GM21447 (cell line): ENCODE data around the gene EID3.
"Not testable (repeated sequence)": the region's sequence is repeated elsewhere in the genome, so short reads cannot be mapped to it uniquely, and the experiment has no call there.

ENCODE experiments used
- ATAC-seq: cut with Tn5 transposase; IDR thresholded peaks from one replicate; pipeline ENCODE4 v1.9.1; 2021; ENCODE audit not compliant: unreplicated experiment

Gene EID3

DNA sequence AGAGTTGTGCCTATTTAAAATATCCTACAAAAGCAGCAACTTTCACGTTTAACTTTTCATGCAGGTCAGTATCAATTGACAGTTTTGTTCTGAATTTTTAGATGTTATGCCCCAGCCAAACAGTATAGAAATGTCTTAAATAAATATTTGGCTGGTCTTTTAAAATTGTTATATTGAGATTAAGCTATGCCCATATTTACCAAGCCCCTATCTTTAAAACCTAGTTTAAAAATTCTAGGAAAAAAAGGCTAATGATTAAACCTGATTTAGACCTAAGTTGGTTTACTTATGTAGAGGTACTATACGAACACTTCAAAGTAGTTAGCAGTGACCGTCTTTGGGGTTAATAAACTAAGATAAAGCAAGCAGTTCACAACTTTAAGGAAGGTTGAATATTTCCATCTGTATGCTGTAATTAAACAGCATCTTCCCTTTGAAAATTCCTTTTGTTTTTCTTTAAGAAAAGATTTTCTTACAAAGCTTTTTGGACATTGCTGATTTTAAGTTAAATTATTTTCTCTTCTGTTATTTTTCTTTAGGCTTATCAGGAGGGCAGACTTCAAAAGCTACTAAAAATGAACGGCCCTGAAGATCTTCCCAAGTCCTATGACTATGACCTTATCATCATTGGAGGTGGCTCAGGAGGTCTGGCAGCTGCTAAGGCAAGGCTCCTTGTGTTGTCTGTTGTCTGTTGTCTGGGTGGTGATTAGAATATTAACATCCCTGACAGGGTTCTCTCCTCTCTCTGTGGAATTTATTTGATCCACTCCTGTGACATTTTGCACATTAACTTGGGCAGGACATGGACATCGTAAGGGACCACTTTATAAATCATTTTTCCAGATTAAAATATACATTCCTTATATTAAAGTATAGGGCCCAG, 7.5 kb downstream of the EID3 start:
- no peak for ATAC-seq

DNA sequence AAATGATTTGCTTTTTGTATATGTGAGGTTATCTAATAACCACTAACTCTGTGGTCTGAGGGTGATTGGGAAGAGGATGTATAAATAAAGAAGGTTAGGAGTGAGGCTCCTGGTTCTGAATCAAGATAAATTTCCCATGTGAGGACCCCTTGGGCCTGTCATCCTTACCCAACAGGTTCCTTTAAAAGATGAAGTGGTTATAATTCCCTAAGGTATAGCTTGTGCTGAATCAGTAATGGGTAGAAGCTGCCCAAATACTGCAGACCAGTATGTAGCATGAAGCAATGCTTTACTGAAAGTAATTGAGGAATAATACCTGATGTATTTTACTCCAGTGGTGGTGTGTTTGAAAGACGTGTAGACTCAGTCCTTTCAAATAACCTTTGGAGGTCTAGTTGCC, 8.7 kb downstream of the EID3 start:
- ATAC-seq = no peak

DNA sequence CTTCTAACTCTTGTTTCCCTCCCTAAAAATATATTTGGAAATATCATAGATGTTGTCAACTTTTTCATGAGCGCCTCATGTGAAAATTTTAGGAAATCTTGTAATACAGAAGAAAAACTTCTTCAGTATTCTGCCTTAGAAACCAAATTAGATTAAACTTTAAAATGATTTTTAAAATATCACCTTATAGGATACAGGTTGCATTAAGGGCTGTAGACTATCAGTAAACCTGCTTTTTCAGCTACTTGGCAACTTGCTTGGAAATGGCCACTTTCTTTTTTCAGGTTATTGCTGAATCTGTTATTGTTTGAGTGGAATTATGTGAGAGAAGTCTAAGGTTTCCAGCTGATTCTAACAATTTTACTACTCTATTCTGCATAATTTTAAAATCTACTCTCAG, 9.1 kb downstream of the EID3 start:
- no peak for ATAC-seq

DNA sequence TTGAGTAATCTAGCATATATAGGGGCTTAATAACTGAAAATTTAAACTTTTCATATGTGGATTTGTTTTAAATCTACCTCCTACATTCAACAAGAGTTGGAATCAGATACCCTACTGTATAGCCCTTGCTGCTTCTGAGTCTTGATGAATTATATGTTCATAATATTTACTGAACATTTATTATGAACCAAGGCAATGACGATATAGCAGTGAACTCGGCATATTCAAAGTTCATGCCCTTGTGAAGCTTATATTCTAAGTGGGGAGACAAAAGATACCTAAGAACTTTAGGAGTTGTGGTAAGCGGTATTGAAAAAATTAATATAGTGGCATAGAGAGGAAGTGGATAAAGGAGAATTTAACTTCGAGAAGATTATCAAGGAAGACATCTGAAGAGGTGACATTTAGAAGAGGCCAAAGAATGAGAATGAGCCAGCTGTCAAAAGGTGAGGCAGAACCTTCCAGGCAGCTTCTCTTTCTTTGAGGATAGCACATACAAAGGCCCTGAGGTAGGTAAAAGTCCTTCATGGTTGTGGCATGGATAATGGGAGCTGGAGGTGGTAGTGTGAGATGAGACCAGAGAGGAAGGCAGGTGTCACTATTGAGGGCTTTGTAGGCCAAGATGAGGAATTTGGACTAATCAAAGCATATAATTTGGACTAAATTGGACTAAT, 10.2 kb downstream of the EID3 start:
- ATAC-seq = no peak

DNA sequence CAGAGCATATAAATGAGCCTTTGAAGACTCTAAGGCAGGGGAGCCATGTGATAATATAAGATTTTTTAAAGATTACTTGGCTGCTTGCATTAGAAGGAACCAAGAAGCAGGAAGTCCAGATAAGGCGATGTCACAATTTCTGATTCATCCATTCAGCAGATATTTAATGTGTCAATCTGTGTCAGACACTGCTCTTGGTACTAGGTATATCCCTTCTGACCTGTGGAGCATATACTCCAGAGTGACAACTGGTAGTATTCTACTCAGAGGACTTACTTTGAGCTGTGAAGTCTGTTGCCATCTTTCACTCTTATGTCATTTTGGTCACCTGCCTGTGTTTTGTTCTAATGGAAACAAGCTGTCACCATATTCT, 10.7 kb downstream of the EID3 start:
- no peak for ATAC-seq

DNA sequence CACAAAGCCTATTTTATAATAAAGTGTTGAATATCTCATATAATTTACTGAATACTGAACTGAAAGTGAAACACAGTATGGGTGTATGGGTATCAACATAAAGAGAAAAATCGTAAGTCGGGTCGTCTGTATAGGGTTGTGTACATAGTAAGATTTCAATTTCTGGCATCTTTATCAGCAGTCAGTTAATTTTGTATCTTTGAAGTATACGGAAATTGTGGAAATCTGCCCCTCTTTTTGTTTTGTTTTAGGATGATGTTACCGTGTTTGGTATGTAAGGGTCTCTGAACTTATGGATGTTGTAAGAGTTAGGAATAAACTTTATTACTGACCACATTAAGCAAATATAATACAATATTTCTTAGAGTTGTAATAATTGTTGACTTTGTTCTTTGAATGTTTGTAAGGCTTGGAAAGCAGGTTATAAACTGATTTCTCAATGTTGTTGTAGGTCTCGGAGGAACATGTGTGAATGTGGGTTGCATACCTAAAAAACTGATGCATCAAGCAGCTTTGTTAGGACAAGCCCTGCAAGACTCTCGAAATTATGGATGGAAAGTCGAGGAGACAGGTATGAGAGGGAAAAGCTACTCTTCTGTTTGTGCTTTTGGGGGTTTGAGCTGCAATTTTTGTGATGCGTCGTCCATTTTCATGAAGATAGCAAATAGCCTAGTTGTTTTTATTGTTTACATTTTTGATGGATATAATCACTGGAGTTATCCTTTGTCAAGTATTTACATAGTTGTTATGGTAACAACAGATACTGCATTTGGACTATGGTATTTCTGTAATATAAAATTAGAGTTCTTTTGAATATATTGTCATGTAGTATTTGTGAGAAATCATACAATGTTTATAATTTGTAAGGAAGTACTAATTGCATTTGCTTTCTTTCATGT, 12.0 kb downstream of the EID3 start:
- ATAC-seq = no peak

DNA sequence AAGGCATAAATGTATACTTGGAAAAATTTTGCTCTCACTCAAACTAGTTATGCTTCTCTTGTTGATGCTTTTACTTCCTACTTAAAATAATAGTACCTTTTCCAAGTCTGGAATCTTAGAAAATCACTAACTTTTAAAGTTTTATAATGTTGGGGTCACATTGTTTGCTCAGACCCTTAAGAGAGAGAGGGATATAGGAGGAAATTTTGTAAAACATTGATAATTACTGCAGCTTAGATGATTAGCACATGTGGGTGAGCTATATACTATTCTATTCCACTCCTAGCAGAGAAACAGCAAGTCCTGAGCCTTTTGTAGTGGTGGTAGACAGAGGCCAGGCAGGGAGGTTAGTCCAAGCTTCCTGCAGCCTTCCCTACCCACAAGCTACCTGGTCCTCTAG, 13.4 kb downstream of the EID3 start:
- no peak for ATAC-seq

DNA sequence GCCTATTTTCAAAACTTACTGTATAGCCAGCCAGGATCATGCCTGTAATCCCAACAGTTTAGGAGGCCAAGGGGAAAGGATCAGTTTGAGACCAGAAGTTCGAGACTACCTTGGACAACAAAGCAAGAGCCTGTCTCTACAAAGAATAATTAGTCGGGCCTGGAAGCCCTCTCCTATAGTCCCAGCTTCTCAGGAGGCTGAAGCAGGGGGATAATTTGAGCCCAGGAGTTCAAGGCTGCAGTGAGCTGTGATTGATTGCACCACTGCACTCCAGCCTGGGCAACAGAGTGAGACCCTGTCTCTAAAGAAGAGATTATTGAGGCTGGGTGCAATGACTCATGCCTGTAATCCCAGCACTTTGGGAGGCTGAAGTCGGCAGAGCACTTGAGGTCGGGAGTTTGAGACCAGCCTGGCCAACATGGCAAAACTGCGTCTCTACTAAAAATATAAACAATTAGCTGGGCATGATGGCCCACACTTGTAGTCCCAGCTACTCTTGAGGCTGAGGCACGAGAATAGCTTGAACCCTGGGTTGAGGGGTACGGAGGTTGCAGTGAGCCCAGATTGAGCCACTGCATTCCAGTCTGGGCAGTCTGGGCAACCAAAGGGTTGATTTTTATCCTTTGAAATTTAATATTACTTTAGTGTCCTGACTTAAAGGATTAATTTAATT, 14.1 kb downstream of the EID3 start:
- no peak for ATAC-seq

DNA sequence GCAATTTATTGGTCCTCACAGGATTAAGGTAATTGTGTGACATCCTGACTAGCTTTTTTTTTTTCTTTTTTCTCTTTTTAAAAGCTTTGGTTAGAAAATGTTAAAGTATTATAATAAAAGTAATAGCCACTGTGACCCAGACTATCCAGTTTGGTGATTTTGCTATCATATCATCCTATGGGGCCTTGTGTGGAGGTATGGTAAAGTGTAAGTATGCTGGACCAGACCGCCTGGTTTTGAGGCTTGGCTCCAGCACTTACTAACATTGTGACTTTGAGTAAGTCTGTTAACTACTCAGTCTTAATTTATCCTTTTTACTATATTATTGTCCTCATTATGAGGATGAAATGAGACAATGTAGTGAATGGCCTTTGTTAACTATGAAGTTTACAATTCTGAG, 15.5 kb downstream of the EID3 start:
- no peak for ATAC-seq

DNA sequence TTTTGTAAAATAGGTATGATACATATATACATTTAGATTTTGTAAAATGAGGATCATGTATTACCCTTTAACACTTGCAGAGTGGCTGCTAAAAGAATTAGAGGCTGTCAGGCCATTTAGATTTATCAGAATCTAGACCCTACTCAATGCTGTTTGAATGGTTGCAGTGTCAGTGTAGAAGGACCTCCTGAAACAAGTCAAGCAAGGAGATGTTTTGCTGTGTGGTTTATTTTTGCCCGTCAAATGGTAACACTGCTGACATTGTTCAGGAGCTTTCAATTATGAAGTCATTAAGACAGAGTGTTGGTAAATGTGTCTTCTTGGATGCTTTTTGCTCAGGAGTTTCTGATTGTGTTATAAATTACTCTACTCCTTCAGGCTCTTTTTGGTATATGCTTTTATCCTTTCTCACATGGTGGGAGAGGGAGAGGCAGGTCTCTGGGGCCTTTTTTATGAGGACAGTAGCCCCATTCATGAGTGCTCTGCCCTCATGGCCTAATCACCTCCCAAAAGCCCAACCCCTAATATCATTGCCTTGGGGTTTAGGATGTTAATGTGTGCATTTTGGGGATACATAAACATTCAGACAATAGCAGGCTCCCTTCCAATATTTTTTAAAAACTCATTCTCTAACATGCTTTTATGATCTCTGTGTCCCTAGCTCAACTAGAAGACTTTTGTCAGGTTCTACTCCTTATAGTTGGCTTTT, 16.5 kb downstream of the EID3 start:
- no peak for ATAC-seq

DNA sequence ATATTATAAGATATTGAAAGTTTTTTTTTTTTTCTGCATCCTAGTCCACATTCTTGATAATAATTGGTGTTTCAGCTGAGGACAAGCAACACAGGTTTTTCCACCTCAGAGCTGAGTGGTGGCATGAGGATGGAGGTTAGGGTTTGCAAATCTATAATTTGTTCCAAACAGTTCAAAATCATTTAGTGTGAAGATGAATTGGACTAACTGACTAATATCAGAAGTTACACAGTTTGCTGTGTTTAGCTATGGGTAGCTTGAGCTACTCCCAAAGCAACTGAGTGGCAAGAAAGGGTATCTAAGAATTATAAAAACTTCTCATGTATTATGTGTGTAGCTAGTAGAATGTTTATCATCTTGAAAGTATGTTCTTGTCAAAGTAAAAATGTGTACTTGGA, 17.1 kb downstream of the EID3 start:
- no peak for ATAC-seq

DNA sequence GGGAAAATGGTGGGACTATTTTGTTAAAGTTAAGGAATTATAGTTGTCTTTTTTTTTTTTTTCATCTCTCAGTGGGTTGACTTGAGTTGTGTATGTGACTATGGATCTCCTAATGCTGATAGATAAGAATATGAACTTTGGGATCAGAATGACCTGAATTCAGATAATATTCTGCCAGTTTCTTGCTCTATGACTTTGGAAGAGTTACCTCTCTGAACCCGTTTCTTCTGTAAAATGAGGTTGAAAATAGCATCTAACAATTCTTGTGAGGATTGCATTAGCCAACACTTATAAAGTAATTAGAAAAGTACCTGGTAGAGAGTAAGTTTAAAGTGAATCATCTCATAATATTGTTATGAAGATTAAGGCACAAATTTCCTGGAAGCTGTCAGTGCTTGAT, 18.4 kb downstream of the EID3 start:
- ATAC-seq = no peak

DNA sequence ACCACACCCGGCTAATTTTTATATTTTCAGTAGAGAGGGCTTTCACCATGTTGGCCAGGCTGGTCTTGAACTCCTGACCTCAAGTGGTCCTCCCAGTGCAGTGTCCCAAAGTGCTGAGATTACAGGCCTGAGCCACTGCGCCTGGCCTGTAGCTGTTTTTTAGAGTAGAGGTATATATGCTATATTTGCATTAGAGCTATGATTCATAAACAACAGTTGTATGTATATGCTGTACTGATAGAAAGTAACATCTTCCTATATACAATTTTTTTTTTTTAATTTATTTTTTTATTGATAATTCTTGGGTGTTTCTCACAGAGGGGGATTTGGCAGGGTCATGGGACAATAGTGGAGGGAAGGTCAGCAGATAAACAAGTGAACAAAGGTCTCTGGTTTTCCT, 19.0 kb downstream of the EID3 start:
- not testable (repeated sequence) for ATAC-seq

DNA sequence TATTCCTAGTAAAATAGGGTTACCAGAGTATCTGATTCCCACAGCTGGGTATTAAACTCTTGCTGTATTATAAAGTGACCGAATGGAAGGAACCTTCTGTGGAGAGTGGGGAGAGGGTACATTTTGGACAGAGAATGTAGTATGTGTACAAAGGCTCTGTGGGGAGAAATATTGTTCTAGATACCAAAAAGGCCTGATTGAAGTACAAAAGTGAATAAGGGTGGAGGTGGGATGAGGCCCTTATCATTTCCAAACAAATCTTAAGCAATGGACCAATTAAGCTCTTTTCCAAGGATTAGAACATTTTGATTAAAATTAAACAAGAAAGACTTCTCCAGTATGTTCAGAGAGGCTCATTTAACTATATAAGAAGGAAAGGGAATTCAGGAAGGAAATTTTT, 20.4 kb downstream of the EID3 start:
- ATAC-seq = no peak

DNA sequence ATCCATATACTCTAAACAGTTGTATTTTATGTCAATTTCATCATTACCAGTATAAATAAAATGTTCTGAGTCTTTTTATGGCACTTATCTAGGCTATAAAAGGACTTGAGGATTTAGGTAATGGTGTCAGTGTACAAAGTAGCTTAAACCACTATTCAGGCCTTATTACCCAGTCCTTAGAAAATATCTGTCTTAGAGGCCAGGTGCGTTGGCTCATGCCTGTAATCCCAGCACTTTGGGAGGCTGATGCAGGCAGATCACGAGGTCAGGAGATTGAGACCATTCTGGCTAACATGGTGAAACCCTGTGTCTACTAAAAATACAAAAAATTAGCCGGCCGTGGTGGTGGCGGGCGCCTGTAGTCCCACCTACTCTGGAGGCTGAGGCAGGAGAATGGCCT, 24.7 kb downstream of the EID3 start:
- not testable (repeated sequence) for ATAC-seq

DNA sequence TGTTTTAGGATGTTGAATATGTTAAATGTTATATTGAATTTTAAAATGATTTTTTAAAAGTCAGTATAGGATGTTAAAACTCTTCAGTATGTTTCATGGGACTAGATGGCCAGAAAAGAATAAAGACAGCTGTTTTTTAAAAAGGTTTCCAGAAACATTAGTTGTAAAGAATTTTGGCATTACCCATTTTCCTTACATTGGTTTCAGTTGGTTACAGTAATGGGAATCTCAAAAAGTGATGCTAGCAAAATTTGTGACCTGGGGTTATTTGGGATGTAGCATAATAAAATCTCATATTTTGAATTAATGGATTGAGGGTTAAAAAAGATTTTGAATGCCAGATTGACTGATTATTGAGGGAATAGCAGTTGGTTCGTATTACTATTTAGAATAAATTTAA, 25.3 kb downstream of the EID3 start:
- no peak for ATAC-seq

DNA sequence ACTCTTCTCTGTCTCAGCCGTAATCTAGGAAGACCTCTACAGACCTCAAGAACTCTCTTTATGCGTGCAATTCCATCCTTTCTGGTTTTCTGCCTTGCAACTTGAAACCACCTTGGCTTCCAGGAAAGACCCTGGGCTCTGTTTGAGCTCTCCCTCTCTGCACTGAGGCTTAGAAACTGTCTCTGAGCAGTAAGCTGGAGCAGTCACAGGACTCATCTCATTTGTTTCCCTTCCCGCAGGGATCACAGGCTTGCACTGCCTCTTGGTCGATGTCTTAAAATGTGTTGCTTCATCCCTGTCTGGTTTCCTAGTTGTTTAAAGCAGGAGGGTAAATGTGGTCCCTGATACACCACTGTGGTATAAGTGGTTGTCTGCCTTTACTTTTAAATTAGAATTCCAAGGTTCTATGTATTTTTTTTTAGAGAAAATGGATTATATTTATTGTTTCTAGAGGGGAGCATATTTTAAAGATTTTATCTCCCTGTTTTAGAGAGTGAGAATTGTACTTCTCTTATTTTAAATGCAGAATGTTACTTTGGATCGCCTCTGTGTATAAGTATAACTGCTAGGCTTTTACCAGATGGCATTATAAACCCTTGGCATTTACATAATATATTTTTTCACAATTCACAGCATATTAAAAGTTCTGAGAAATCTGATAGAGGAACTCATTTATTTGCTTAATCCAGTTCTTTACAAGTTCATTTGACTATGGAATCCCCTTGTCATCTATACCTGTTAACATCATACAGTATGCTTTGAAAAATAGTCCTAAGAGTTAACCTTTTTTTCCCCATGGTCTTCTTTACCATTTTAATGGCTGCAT, 26.4 kb downstream of the EID3 start:
- no peak for ATAC-seq

DNA sequence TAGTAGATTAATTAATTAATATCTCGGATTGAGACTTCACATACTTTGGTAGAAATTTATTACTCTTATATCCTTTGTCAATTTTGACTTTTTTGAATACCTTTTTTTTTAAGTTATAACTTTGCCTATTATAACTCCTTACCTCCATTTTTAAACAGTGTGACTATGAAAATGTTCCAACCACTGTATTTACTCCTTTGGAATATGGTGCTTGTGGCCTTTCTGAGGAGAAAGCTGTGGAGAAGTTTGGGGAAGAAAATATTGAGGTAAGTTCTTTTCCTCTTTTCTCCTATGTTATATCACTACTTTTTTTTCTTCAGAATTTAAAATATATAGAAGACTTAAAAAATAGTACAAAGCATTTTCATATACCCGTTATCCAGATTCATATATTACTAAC, 27.8 kb downstream of the EID3 start:
- no peak for ATAC-seq

DNA sequence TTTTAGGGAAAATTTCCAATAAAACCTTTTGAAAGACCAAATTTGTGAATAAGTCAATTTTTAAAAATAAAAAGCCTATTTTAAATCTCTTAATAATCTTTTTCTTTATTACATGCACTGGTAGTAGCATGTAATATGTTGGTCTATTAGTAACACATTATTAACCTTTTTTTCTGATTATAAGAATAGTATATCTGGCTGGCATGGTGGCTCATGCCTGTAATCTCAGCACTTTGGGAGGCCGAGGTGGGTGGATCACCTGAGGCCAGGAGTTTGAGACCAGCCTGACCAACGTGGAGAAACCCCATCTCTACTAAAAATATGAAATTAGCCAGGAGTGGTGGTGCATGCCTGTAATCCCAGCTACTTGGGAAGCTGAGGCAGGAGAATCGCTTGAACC, 28.7 kb downstream of the EID3 start:
- ATAC-seq = not testable (repeated sequence)
